GM21825 (cell line): ENCODE data around the gene MTMR10.
A peak's percentile ranks its signal among the peaks of the same experiment; 100 is the strongest.

Experiments
- ATAC-seq: cut with Tn5 transposase; IDR thresholded peaks from one replicate; pipeline ENCODE4 v1.9.1; 2021; ENCODE audit warnings: mild to moderate bottlenecking, moderate library complexity; ENCODE audit not compliant: unreplicated experiment

MTMR10 gene

DNA sequence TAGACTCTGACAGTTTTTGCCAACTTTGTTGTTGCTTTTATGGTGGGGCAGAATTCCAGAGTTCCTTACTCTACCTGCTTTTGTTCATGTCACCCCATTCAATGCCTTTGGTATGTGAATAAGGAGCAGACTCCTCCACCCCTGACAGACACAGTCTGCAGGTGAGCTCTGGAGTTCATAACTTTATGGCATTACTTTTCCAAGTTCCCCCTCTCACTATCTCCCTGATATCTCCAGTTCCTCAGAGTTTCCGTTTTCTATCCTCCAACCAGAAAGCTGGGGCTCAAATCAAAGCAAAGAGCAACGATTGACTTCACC lies 23.1 kb upstream of the MTMR10 start:
- no peak for ATAC-seq

DNA sequence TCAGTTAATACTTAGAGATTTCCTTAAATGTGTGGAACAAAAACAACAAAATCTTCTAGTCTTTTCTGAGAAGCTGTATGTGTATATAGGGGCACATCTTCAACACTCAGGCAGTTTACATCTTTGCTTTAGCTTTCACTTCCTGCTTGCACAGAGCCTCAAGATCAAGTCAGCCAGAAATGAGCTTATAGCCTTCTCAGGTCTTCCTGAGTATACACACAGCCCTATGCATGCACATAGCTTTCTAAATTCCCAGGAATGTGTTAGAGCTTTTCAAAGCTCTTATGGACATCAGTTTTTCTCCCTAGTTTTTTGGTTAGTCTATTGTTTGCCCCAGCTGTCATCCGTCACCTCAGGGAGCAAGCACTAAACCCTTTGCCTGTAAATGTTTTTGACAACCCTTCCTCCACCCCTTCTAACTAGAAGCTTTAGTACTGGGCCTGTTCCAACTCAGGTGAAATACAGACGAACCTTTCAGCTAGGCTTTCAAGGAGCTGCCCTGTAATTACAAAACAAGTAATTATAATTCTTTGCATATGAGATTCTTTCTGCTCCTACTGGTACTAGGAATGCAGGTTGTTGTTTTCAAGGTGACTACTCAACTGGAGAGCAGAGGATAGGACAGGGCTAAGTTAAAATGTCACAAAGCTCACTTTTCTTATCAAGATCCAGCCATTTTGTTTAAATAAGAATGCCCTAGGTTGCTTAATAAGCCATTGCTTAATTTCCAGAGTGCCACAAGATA lies 22.6 kb upstream of the MTMR10 start:
- peak; percentile 97 for ATAC-seq

DNA sequence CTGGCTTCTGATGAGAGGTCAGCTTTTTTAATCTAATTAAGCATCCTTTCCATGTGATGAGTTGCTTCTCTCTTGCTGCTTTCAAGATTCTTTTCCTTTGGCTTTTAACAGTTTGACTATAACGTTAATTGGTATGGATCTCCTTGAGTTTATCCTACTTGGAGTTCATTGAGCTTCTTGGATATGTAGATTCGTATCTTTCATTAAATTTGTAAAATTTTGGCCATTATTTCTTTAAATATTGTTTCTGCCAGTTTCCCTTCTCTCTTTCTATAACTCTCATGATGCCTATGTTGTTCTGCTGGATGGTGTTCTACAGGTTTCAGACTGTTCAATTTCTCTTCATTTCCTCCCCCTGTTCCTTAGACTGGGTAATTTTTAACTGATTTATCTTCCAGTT lies 21.0 kb upstream of the MTMR10 start:
- ATAC-seq, result no peak

DNA sequence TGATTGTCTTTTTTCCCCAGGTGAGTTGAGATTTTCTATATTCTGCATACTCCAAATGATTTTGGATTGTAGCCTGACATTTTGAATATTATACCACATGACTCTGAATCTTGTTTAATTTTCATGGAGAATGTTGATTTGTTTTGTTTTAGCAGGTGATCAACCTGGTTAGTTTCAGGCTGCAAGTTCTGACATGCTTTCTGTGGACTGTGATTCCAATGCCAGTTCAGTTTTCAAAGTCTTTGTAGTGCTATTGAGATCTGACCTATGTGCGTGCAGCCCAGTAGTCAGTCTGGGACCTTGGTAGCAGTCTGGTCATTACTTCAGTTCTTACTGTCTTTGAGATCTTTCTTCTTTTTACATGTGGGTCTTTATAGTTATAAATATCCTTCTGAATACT lies 18.6 kb upstream of the MTMR10 start:
- no peak for ATAC-seq

DNA sequence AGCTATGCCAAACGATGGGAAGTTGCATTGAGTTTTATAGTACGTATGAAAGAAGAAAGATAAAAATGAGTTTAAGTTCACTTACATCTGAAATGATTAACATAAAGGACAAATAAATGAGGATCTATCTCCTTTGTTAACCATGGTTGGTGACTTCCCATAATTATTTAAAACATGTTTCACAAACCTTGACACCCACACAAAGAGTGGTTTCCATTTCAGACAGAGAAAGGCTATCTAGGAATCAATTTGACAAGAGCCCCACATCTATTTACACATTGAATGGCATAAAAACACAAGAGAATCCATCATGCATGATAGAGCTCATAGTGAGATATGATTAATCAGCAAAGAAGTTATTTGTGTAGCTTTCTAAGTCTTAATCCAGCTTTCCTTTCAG lies 14.2 kb upstream of the MTMR10 start:
- no peak for ATAC-seq

DNA sequence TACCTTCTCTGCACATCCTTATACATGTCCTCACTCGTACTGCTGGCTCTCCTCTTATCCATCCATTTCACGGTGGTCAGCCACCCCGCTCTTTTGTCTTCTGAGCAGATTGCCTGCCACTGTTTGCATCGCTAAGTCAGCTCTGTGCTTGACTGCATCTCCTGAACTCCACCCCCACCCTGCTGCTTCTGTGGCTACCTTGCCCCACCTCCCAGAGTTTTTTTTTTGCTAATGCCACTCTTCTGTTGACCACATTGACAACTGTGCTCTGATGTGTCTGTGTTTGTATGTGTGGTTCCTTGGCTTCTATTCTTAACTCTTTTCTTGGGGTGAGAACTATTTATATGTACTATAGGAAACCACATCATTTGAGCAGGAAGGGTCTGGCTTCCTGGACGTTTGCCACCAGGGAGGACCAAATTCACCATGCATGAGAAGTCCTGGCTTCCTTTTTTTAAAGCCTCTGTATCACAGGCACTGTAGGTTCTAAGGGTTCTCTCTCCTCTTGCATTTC lies 12.8 kb upstream of the MTMR10 start:
- ATAC-seq, result peak; percentile 85

DNA sequence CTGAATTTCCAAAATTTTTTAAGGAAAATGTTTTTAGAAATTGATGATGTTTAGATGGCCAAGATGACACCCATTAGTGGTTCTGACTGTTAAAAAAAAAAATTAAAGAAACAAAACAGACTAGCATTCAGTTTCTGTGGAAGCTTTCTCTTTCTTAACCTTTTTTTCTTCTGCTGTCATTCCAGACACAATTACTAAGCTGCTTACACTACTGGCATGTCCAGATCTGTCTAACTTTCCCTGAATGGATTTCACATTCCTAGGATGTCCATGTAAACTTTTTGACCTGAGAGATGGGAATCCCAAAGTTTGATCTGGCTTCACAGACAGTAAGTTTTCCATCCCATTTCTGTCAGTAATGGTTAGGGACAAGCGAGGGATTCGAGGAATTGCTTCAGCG lies 10.3 kb upstream of the MTMR10 start:
- ATAC-seq, result no peak

DNA sequence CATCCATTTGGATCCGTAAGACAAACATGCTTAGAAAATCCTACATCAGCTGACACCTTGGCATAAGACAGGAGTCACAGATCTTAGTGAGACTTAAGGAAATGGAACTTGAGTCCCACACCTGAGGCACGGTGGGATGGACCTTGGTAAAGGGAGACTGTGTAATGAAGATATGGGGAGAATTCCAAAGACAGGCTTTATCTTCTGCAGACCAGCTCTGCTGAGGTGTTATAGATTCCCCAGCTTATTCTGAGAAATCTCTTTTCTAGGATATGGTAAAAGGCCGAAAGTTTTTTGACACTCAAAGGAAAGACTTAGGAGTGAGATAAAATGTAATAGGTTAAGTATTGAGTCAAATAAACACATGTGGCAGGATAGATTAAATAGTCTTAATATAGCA lies 8.3 kb upstream of the MTMR10 start:
- no peak for ATAC-seq

DNA sequence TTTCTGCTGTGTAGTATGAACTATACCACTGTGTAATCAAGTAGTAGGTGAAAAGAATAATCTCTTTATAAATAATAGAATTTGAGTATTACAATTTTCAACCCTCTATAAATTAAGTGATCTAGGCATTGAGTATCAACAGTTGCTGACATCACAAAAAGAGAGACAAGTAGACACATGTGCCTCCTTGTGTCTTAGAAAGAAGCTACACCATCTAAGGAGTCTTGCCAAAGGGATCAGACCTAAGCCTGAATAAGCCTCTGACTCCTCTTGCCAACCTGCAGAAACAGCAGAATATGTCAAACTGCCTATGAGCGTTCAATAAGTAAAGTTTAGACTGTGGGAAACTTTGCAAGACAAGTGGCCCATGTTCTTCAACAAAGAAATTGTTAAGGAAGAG lies 5.8 kb upstream of the MTMR10 start:
- ATAC-seq, result no peak

DNA sequence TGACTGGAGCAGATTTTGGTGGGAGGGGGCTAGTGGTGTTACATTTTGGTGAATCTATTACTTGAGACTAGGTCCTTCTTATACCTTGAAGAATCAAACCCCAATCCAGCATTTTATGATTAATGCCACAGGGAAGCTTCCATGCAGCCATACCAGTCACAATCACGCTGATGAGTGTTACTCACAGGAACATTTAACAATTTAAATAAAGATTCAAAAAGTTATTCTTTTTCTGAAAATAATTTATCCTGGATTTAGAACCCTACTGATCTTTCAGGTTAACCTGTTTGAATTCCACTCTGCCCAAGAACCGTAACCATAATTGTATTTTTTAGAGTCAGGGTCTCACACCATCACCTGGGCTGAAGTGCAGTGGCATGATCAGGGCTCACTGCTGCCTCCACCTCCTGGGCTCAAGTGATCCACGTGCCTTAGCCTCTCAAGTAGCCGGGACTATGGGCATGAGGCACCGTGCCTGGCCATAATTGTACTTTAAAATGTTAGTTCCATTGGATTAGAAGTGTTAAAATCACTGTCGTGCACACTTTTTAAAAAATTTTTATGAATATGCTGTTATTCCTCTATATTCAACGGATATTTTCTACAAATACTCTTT lies 929 bp upstream of the MTMR10 start:
- no peak for ATAC-seq

DNA sequence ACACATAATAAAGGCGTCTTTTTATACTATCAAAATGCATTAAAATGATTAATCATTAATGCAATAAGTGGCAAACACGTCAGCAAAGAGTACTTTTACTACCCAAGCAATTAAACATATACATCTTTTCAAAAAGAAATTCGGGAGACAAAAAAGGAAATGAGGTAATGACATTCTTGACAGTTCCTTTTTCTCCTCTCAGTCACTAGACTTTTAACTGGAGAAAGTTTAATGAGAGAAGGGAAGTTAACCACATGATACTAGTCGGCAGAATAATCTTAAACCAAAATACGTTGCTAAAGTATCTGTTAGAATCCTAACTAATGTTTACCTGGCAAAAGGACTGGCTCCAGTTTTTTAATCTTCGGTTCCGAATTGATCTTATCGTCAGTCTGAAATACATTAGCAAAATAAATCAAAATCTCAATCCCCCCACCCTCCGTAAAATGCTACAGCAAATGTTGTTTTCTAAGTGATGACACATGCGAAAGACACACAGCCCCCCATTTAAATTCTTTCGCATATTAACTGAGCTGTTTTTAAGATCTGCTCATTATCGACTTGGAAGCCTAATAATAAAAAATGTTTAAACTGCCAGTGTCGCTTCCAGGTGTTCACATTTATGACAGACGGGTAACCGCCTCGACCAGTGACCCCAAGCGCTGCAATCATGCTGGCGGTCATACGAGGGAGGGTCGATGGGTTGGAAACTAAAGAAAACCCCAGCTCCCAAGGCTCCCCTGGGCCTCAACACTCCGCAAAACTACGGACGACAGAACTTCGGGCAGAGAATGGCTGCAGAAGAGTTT lies 778 bp downstream of the MTMR10 start:
- peak; percentile 19 for ATAC-seq

DNA sequence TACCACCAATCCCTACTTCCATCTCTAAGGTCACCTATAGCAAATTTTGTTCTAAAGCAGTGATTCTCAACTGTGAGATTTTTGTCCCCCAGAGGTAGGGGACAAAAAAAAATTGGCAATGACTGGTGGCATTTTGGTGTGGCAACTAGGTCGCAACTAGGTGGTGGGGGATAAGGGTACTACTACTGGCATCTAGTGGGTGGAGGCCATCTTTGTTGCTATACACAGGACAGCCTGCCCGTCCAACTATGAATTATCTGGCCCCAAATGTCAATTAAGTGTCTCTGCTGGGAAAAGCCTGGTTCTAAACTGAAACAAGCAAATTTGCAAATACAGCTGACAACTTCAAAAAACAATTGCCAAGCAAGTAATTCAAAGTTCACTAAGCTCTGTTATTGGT lies 1.4 kb downstream of the MTMR10 start:
- ATAC-seq, result no peak

DNA sequence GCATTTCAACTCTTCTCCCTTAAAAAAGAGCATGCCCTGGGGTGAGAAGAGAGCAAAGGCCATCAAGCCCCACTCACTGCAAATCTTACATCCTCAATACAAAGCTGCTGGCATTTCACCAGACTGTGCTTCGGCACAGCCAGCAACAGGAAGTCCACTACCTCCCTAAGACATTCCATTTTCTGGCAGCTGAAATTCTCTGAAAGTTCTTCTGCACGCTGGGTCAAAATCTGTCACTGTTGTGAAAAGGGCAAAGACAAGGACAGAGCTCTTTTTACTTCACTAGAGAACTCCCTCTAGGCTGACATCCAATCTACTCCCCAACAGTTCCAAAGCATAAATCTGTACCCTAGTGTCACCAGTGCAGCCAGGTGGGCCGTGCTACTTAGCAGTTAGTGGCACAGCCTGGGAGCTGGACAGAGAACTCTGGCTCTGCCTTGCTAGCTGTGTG lies 6.3 kb downstream of the MTMR10 start:
- no peak for ATAC-seq

DNA sequence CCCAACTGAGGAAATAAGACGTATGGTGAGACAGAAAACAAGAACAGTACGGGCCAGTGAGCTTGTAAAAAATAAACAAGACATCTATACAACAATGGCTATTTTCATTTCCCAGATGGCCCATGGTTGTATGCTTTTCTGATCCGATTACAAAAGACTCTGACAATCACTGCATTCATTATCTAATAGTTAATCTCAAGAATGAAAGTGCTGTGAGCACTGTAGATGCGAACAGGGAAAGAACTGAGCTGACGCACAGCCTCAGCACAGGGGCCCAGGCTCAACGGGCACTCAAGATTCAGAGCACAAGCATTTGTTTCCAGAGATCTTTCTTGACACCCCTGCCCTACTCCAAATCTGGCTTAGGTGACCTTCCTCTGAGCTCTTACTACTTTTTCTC lies 6.9 kb downstream of the MTMR10 start:
- no peak for ATAC-seq

DNA sequence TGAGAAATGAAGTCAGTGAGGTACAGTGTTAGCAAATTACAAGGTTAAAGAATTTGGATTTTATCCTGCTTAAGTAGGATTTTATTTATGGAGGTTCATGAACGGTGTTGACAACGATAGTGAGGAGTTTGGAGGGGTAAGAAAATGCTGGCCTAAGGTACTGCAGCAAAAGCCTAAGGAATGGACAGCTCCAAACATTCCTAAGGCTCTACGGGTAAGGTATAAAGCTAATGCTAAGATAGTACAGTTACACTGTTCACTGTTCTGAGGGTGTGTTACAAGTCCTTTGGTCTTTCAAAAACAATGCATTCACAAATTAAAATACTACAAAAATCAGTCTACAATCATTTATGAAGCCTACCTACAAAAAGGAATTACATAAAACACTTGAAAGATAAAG lies 7.3 kb downstream of the MTMR10 start:
- no peak for ATAC-seq

DNA sequence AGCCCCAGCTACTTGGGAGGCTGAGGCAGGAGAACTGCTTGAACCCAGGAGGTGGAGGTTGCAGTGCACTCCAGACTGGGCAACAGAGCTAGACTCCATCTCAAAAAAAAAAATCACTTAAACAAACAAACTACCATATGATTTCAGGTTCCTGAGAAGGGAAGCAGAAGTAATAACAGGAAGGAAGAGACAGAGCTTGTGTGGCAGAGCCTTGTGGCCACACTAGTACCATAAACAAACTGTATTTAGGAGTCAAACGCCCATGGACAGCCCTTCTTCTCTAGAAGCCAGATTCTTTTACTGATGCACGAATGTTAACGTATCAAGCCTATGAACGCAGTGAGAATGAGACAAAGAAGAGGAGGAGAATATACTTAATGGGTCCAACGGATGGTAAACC lies 12.0 kb downstream of the MTMR10 start:
- ATAC-seq, result no peak

DNA sequence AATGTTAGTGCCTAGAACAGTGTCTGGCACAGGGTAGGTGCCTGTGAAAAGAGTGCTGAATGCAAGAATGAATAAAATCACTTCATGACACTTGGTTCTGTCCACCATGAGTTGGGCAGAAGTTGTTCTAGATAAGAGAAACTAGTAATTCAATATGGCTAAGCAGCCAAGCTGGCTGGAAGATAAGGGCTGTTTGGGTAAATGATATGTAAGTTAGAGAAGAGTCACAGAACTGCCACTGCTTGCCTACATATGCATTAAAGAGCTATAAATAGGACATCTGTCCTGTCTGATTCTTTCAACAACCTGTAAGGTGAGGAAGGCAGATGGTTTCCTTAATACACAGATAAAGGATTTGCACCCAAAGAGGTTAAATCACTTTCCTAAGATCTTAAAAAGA lies 13.1 kb downstream of the MTMR10 start:
- no peak for ATAC-seq

DNA sequence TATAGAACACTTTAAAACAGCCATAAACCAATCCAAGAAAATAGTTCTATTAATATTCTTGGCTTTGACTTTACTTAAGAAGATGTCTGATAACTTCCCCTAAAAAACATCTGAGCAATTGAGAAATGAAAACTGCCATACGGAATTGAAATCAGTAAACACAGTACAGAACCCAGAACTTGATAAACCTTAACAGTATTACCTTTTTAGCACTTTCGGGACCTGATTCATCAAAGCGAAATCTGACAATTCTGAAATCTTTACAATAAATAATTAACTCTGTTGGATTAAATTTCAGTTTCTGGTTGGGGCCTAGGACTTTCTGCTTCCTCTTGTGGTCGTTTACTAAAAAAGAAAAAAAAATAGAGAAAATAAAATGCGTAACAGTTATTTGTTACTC lies 17.3 kb downstream of the MTMR10 start:
- no peak for ATAC-seq

DNA sequence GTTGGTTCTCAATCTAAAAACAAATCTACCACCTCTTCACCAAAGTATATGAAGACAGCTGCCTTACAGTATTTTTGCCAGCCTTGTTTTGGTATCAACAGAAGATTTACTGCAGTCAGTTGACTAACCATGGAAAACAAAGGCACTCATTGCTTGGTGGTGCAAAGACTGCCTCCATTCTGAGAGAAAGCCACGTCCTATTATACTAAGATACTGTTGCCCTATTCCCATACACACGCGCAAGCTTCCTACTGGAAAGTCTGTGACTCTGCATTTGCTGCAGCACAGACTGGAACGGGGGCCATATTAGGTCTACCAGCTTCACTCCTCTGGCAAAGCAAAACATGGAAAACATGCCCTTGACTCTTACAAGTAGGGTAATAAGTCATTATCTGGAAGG lies 18.0 kb downstream of the MTMR10 start:
- ATAC-seq, result no peak

DNA sequence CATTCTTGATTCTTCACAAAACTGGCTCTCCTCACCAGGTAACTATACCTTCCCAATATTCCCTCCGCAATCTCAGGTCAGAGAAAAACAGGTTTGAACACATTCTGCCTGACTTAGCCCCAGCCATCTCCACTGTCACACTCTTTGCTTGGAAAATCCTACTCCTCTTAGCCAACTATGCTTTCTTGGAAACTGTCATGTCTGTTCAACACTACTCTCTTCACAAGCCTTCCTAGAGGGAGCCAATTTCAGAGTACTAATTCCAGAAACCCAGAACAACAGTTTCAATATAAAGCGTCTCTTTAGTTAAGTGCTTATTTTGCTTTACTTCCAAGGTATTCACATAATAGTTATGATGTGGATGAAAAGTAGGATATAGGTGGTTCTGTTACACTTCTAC lies 21.7 kb downstream of the MTMR10 start:
- no peak for ATAC-seq

DNA sequence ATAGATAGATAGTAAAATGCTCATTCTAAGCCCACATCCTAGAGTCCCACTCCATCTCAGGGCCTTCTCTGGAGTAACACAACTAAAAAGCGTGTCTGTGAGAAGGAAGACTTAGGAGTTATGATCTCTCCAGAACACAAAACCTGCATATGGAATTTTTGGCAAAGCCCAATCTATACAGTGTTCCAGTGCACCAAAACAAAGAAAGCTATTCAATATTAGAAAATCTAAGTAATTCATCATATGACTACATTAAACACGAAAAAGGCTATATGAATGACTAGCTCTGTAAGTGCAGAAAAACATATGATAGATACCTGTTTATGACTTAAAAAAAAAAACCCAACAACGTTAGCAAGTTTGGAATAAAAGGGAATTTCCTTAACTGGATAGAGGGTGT lies 27.7 kb downstream of the MTMR10 start:
- ATAC-seq, result no peak

DNA sequence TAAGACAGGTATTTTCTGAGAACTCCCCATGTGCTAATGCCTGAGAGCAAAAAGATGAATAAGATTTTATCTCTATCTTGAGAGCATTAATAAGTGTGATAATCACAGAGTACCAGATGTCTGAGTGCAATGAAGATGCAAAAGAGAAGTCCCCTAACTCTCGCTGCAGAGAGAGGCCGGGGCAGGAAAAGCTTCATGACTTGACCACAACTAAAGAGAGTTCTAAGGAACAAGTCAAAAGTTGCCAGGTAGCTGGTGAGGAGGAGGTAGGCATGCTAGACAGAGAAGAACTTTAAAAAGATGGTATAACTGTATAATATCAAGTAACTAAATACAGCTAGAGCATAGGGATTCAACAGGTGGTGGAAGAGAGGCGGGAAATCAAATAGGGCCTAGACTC lies 28.8 kb downstream of the MTMR10 start:
- no peak for ATAC-seq
